GM06990 (cell line): ENCODE measurements around the gene KCNA2.

Experiments
- DNase-seq: peaks from one replicate; pipeline ENCODE4 v3.0.0-alpha.2; 2011; ENCODE audit not compliant: insufficient read length; ENCODE audit errors: extremely low read depth
- H3K27me3 ChIP-seq: replicated peaks from 2 replicates; pipeline ENCODE4 v1.6.0; 2011; ENCODE audit warnings: low read length; ENCODE audit not compliant: control insufficient read depth, insufficient read depth
- H3K36me3 ChIP-seq: 2 replicates; pipeline ENCODE4 v1.5.1; 2011; ENCODE audit warnings: low read length; ENCODE audit not compliant: control insufficient read depth, insufficient read depth
- H3K4me3 ChIP-seq: replicated peaks from 2 replicates; pipeline ENCODE4 v1.5.1; 2011; ENCODE audit warnings: low read depth, mild to moderate bottlenecking, control low read depth, low read length
- CTCF ChIP-seq: IDR thresholded peaks from 2 replicates; pipeline ENCODE4 v1.5.1; 2011; ENCODE audit warnings: low read length, control low read depth, mild to moderate bottlenecking, inconsistent platforms; ENCODE audit not compliant: insufficient read depth, poor library complexity, severe bottlenecking

The KCNA2 gene

GRCh38 chr1:110603058-110603457 is 3.1 kb downstream of the KCNA2 start:
- H3K36me3 ChIP-seq = no peaks in the 10 kb centered on the region
- no peak for TF ChIP-seq CTCF
- DNase-seq = no peak
- H3K27me3 ChIP-seq = peaks cover 8% of the 10 kb centered on the region
- H3K4me3 ChIP-seq = no peak overlapping the region

GRCh38 chr1:110602466-110602865 is 3.7 kb downstream of the KCNA2 start:
- TF ChIP-seq CTCF = no peak
- Histone ChIP-seq H3K36me3 (no peaks in the 10 kb centered on the region), H3K4me3 (no peak overlapping the region), H3K27me3 (peaks cover 8% of the 10 kb centered on the region)
- DNase-seq = no peak

GRCh38 chr1:110601332-110601731 is 4.8 kb downstream of the KCNA2 start:
- H3K36me3 ChIP-seq = no peaks in the 10 kb centered on the region
- no peak for TF ChIP-seq CTCF

GRCh38 chr1:110600716-110601115 is 5.4 kb downstream of the KCNA2 start:
- H3K27me3 ChIP-seq = peaks cover 1% of the 10 kb centered on the region
- TF ChIP-seq CTCF = no peak
- no peaks in the 10 kb centered on the region for H3K36me3 ChIP-seq
- no peak for DNase-seq
- no peak overlapping the region for H3K4me3 ChIP-seq

More at GRCh38 chr1:110601332-110601731, 4.8 kb downstream of the KCNA2 start:
- H3K4me3 ChIP-seq = no peak overlapping the region
- peaks cover 5% of the 10 kb centered on the region for H3K27me3 ChIP-seq
- no peak for DNase-seq

- TF ChIP-seq CTCF = no peak
- no peaks in the 10 kb centered on the region for H3K36me3 ChIP-seq
- no peak overlapping the region for H3K4me3 ChIP-seq
- no peaks in the 10 kb centered on the region for H3K27me3 ChIP-seq
- no peak for DNase-seq
These were observed 8.2 kb downstream of the KCNA2 start for GRCh38 chr1:110597966-110598365.

- no peak for DNase-seq
- TF ChIP-seq CTCF = no peak
- no peak overlapping the region for H3K4me3 ChIP-seq
- no peaks in the 10 kb centered on the region for H3K36me3 ChIP-seq
- no peaks in the 10 kb centered on the region for H3K27me3 ChIP-seq
These were observed 9.8 kb downstream of the KCNA2 start for GRCh38 chr1:110596312-110596711.
